ENCODE data around the gene CPA2. TPM values are rescaled to one million over a fixed set of nuclear protein-coding genes. Genes with fewer than 3 reads are reported as not detected.

The CPA2 gene
- polyA plus RNA-seq, 1 of the 3 experiments (the other 2 are of a cell fraction), result 0.03 TPM

GRCh38 chr7:130273933-130274255, 7.2 kb downstream of the CPA2 start:
- DNase-seq, result no peak
- Histone ChIP-seq H3K36me3 (replicated peaks in 1 of 2; ENCODE audit: control insufficient read depth in 1 of 2, insufficient read depth in 2 of 2, low read length in 1 of 2) (no peaks in the 10 kb centered on the region), H3K4me2 (no peak overlapping the region), H3K9ac (no peak overlapping the region), H3K4me3 (ENCODE audit: low read depth in 2 of 2, low read length in 1 of 2) (no peak overlapping the region), H3K79me2 (ENCODE audit: insufficient read depth) (no peaks in the 10 kb centered on the region), H3K4me1 (ENCODE audit: control insufficient read depth in 1 of 2, insufficient read depth in 2 of 2, low read depth in 1 of 2, low read length in 1 of 2) (peaks cover 0 to 8% of the 10 kb centered on the region in 2 experiments; a peak in 3 of 4 replicates), H2AFZ (ENCODE audit: low read depth) (no peak overlapping the region), H3K9me3 (no peaks in the 10 kb centered on the region), H3K9me2 (no peaks in the 10 kb centered on the region), H3K27ac (ENCODE audit: low read depth in 2 of 2, low read length in 1 of 2) (no peak overlapping the region), H3F3A (replicated peaks; ENCODE audit: insufficient read depth) (no peaks in the 10 kb centered on the region), H3K27me3 (ENCODE audit: insufficient read depth) (no peaks in the 10 kb centered on the region), H4K20me1 (ENCODE audit: insufficient read depth) (no peaks in the 10 kb centered on the region)
- WGBS (ENCODE audit: low lambda C conversion rate), result 93% methylated on average over 11 of the region's 11 CpGs
- ChIA-PET POLR2A (no interaction called here), CTCF (interaction anchor here (0.6 to 3.5 kb wide), 7 partner anchors 10 to 449 kb away, joined by 3 to 12 read pairs (median 3); no protein-coding TSS in a partner anchor)
- TF ChIP-seq TEAD4 (IDR thresholded peaks at IDR 0.05; ENCODE audit: borderline replicate concordance, insufficient read depth), result no peak
- no peak for TF ChIP-seq FOSL2 (IDR thresholded peaks at IDR 0.05; ENCODE audit: borderline replicate concordance, low read depth)
- no peak for TF ChIP-seq TAF1 (IDR thresholded peaks at IDR 0.05; ENCODE audit: borderline replicate concordance, low read depth, low read length)
- no peak for TF ChIP-seq PBX3 (IDR thresholded peaks at IDR 0.05)
- TF ChIP-seq ZBTB33 (IDR thresholded peaks at IDR 0.05; ENCODE audit: borderline replicate concordance, low read depth), result no peak
- TF ChIP-seq GATA2 (CRISPR knock-in tag; IDR thresholded peaks at IDR 0.05), result no peak
- TF ChIP-seq USF2 (IDR thresholded peaks at IDR 0.05; ENCODE audit: borderline replicate concordance, low read depth, low read length), result no peak
- TF ChIP-seq YY1 (IDR thresholded peaks at IDR 0.05; ENCODE audit: low read depth), result no peak
- TF ChIP-seq GABPA (IDR thresholded peaks at IDR 0.05; ENCODE audit: low read depth), result no peak
- TF ChIP-seq RXRA (IDR thresholded peaks at IDR 0.05; ENCODE audit: borderline replicate concordance, low read depth), result no peak
- no peak for TF ChIP-seq EP300 (IDR thresholded peaks at IDR 0.05; ENCODE audit: borderline replicate concordance in 1 of 2, low read depth in 1 of 2, low read length in 1 of 2)
- no peak for TF ChIP-seq POLR2AphosphoS5 (IDR thresholded peaks at IDR 0.05; ENCODE audit: low read depth, low read length)
- no peak for TF ChIP-seq CHD2 (IDR thresholded peaks at IDR 0.05; ENCODE audit: low read length, partially characterized antibody)
- TF ChIP-seq MEF2A (IDR thresholded peaks at IDR 0.05; ENCODE audit: borderline replicate concordance, low read depth), result no peak
- no peak for TF ChIP-seq RFX5 (IDR thresholded peaks at IDR 0.05; ENCODE audit: low read length)
- TF ChIP-seq RCOR1 (IDR thresholded peaks at IDR 0.05; ENCODE audit: low read length), result no peak
- no peak for TF ChIP-seq TCF12 (IDR thresholded peaks at IDR 0.05)
- no peak for TF ChIP-seq NFIC (IDR thresholded peaks at IDR 0.05; ENCODE audit: borderline replicate concordance)
